Stimulated activated CD8-positive, alpha-beta memory T cell treated with anti-CD3 and anti-CD28 coated beads, Interleukin-7, amount 100 ng/mL, for 1 hour (primary cell): Measurements from ENCODE around the gene MARVELD2.

Source experiments
- DNase-seq, 2 donors: peaks; one replicate each; pipeline ENCODE4 v3.0.0-alpha.2; 2020; ENCODE audit warnings: low read depth in 2 of 2

MARVELD2 gene

GRCh38 chr5:69493396-69494133, 78.6 kb downstream of the MARVELD2 start:
- no peak for DNase-seq
